Measurements from ENCODE around the gene NES. TPM values are rescaled to one million over a fixed set of nuclear protein-coding genes. Genes with fewer than 3 reads are reported as not detected.
A peak's percentile ranks its signal among the peaks of the same experiment; 100 is the strongest.

The NES gene
- total RNA-seq, 2 donors from 2014 or later = 65.8 to 103 TPM

DNA sequence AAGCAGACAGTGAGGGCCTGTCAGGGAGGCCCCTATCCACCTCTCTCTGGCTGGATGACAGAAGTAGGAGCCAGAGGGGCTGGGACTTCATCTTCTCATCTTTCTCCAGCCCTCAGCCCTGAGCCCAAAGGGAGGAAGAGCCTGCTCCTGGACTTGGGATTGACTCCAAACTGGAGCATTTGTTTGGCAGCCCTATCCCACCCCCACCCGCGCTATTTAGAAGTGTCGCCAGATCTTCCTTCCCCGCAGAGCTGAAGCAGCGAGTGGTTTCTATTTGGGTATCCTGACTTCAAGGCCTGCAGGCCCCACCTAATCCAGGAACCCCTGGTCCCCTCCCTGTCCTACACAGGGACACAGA lies 9.6 kb downstream of the NES start:
- H3K9me3 Mint-ChIP-seq = no peaks in the 10 kb centered on the region
- H3K4me1 Mint-ChIP-seq = peaks cover 56% of the 10 kb centered on the region
- TF ChIP-seq, protein P1, sequence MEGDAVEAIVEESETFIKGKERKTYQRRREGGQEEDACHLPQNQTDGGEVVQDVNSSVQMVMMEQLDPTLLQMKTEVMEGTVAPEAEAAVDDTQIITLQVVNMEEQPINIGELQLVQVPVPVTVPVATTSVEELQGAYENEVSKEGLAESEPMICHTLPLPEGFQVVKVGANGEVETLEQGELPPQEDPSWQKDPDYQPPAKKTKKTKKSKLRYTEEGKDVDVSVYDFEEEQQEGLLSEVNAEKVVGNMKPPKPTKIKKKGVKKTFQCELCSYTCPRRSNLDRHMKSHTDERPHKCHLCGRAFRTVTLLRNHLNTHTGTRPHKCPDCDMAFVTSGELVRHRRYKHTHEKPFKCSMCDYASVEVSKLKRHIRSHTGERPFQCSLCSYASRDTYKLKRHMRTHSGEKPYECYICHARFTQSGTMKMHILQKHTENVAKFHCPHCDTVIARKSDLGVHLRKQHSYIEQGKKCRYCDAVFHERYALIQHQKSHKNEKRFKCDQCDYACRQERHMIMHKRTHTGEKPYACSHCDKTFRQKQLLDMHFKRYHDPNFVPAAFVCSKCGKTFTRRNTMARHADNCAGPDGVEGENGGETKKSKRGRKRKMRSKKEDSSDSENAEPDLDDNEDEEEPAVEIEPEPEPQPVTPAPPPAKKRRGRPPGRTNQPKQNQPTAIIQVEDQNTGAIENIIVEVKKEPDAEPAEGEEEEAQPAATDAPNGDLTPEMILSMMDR (conservative IDR thresholded peaks at IDR 0.05) = no peak
- peaks cover 10% of the 10 kb centered on the region for H3K36me3 ChIP-seq (ENCODE audit: control insufficient read depth, insufficient read depth, low read length)
- no peaks in the 10 kb centered on the region for H3K27me3 ChIP-seq (ENCODE audit: control insufficient read depth, insufficient read depth, low read length, poor library complexity, severe bottlenecking)
- H3K27me3 Mint-ChIP-seq (ENCODE audit: insufficient read depth) = no peaks in the 10 kb centered on the region
- H3K9me3 ChIP-seq (ENCODE audit: control insufficient read depth, low read length) = no peaks in the 10 kb centered on the region
- no peak overlapping the region for H3K9ac ChIP-seq (ENCODE audit: extremely low read depth, low read length, poor library complexity, severe bottlenecking)
- H3K27ac Mint-ChIP-seq = peak overlapping the region; percentile 92
- H3K4me3 Mint-ChIP-seq = no peak overlapping the region
- peaks cover 17% of the 10 kb centered on the region for H3K4me1 ChIP-seq (ENCODE audit: control insufficient read depth, insufficient read depth, low read length)
- peaks cover 17% of the 10 kb centered on the region for H3K36me3 Mint-ChIP-seq (ENCODE audit: low read depth)
- WGBS, 2 experiments (ENCODE audit: insufficient coverage in 1 of 2, insufficient read length in 1 of 2) = 64% methylated on average over 5 of the region's 5 CpGs; no CpG with 5 or more reads in 1 of the 2 experiments
- peak; percentile 74 for DNase-seq
- H3K27ac ChIP-seq (ENCODE audit: low read depth, low read length) = peak overlapping the region; percentile 84
- H3K4me3 ChIP-seq (ENCODE audit: low read length) = no peak overlapping the region

DNA sequence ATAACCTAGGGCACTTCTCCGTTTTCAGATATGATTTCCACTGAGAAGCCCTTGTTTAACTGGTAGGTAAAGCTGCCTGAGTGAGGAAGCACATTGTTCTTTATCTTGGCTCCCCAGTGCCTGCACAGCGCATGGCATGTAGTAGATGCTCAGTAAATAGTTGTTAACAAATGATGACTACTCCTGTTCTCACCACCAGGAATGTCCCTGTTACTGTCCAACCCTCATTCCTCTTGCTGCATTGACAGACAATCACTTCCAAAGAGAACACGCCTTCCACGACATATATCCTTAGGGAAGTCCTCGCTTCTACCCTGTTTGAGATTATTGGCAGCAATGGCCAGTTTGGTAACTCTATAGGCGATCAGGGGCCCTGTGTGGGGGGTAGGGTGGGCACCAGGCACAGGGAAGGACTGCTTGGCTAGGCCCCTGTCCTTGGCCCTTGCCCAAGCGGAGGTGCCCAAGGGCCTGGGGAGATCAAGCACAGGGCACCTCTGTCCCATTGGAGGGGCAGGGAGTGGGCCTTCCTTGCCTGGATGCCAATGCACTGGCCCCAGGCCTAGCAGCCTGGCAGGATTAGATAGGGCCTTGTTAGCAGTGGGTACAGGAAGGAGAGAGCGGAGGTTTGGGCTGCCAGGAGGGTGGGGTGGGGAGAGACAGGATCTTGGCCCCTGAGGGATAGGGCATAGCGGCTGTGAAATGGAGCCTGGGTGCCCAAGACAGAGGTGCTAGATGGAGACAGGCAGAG lies 10.2 kb downstream of the NES start:
- H3K9ac ChIP-seq (ENCODE audit: extremely low read depth, low read length, poor library complexity, severe bottlenecking) = no peak overlapping the region

DNA sequence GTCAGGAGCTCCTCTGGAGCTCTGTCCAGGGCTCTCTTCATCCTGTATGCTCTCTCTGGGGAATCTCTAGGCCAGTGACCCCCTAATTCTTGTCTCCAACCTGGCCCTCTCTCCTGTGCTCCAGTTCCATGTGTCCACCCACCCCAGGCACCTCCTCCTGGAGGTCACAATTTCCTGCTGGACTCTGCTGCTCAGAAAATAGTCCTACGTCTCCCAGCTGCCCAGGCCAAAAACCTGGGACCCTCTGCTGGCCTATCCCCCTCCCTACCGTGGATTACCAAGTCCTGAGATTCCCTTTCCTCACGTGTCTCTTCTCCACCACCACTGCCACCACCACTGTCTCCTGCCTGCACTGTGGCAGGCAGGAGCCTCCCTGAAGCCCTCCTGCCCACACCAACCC lies 11.7 kb downstream of the NES start:
- H3K4me3 ChIP-seq (ENCODE audit: low read length) = no peak overlapping the region
- H3K9ac ChIP-seq (ENCODE audit: extremely low read depth, low read length, poor library complexity, severe bottlenecking) = no peak overlapping the region
- Mint-ChIP-seq H3K4me3 (no peak overlapping the region), H3K9me3 (no peaks in the 10 kb centered on the region), H3K36me3 (ENCODE audit: low read depth) (no peaks in the 10 kb centered on the region), H3K27ac (peak overlapping the region; percentile 72), H3K27me3 (ENCODE audit: insufficient read depth) (no peaks in the 10 kb centered on the region), H3K4me1 (peaks cover 74% of the 10 kb centered on the region)
- peak overlapping the region; percentile 95 for H3K27ac ChIP-seq (ENCODE audit: low read depth, low read length)
- 75 to 87% methylated on average over 3 of the region's 3 CpGs for WGBS, 2 experiments (ENCODE audit: insufficient coverage in 1 of 2, insufficient read length in 1 of 2)
- no peaks in the 10 kb centered on the region for H3K9me3 ChIP-seq (ENCODE audit: control insufficient read depth, low read length)
- H3K36me3 ChIP-seq (ENCODE audit: control insufficient read depth, insufficient read depth, low read length) = no peaks in the 10 kb centered on the region
- H3K27me3 ChIP-seq (ENCODE audit: control insufficient read depth, insufficient read depth, low read length, poor library complexity, severe bottlenecking) = no peaks in the 10 kb centered on the region
- TF ChIP-seq, protein P1 (conservative IDR thresholded peaks at IDR 0.05) = no peak
- H3K4me1 ChIP-seq (ENCODE audit: control insufficient read depth, insufficient read depth, low read length) = peaks cover 25% of the 10 kb centered on the region
- DNase-seq = peak; percentile 65

More for the DNA sequence above, 10.2 kb downstream of the NES start:
- Histone ChIP-seq H3K4me3 (ENCODE audit: low read length) (no peak overlapping the region), H3K9me3 (ENCODE audit: control insufficient read depth, low read length) (no peaks in the 10 kb centered on the region), H3K27me3 (ENCODE audit: control insufficient read depth, insufficient read depth, low read length, poor library complexity, severe bottlenecking) (no peaks in the 10 kb centered on the region), H3K36me3 (ENCODE audit: control insufficient read depth, insufficient read depth, low read length) (peaks cover 5% of the 10 kb centered on the region), H3K4me1 (ENCODE audit: control insufficient read depth, insufficient read depth, low read length) (peaks cover 19% of the 10 kb centered on the region), H3K27ac (ENCODE audit: low read depth, low read length) (peak overlapping the region; percentile 84)
- 91 to 95% methylated on average over 6 to 9 of the region's 9 CpGs for WGBS, 2 experiments (ENCODE audit: insufficient coverage in 1 of 2, insufficient read length in 1 of 2)
- DNase-seq = peak; percentile 74
- H3K36me3 Mint-ChIP-seq (ENCODE audit: low read depth) = peaks cover 11% of the 10 kb centered on the region
- peak overlapping the region; percentile 92 for H3K27ac Mint-ChIP-seq
- peaks cover 61% of the 10 kb centered on the region for H3K4me1 Mint-ChIP-seq
- no peaks in the 10 kb centered on the region for H3K27me3 Mint-ChIP-seq (ENCODE audit: insufficient read depth)
- no peak overlapping the region for H3K4me3 Mint-ChIP-seq
- TF ChIP-seq, protein P1 (conservative IDR thresholded peaks at IDR 0.05) = no peak
- no peaks in the 10 kb centered on the region for H3K9me3 Mint-ChIP-seq

Measured in endodermal cell (in vitro differentiated cells).